Kidney epithelial cell (primary cell): ENCODE measurements around the gene SUGCT. TPM values are rescaled to one million over a fixed set of nuclear protein-coding genes. Genes with fewer than 3 reads are reported as not detected.

ENCODE experiments used
- DNase-seq: peaks from one replicate; pipeline ENCODE4 v3.0.0-alpha.2; 2010; ENCODE audit warnings: low read depth
- H3K27me3 ChIP-seq: 2 replicates; pipeline ENCODE4 v1.6.0; 2011; ENCODE audit warnings: low read length; ENCODE audit not compliant: control insufficient read depth, insufficient read depth
- H3K36me3 ChIP-seq: 2 replicates; pipeline ENCODE4 v1.5.1; 2011; ENCODE audit warnings: low read length; ENCODE audit not compliant: control insufficient read depth, insufficient read depth
- H3K4me3 ChIP-seq: 2 replicates; pipeline ENCODE4 v1.5.1; 2011; ENCODE audit warnings: low read depth, mild to moderate bottlenecking, control low read depth, low read length
- CTCF ChIP-seq: IDR thresholded peaks from 2 replicates; pipeline ENCODE4 v1.5.1; 2011; ENCODE audit warnings: mild to moderate bottlenecking, moderate library complexity, low read length, control low read depth, inconsistent platforms; ENCODE audit not compliant: insufficient read depth, poor library complexity, severe bottlenecking
- total RNA-seq: library from RNA; depleted of rRNA; stranded (reverse); fragments of >200 nt; gene quantifications from 2 replicates; pipeline ENCODE4 v1.2.3, GENCODE V29; 2015

SUGCT gene
- total RNA-seq = 4.0 and 10.1 TPM in 2 replicates

DNA sequence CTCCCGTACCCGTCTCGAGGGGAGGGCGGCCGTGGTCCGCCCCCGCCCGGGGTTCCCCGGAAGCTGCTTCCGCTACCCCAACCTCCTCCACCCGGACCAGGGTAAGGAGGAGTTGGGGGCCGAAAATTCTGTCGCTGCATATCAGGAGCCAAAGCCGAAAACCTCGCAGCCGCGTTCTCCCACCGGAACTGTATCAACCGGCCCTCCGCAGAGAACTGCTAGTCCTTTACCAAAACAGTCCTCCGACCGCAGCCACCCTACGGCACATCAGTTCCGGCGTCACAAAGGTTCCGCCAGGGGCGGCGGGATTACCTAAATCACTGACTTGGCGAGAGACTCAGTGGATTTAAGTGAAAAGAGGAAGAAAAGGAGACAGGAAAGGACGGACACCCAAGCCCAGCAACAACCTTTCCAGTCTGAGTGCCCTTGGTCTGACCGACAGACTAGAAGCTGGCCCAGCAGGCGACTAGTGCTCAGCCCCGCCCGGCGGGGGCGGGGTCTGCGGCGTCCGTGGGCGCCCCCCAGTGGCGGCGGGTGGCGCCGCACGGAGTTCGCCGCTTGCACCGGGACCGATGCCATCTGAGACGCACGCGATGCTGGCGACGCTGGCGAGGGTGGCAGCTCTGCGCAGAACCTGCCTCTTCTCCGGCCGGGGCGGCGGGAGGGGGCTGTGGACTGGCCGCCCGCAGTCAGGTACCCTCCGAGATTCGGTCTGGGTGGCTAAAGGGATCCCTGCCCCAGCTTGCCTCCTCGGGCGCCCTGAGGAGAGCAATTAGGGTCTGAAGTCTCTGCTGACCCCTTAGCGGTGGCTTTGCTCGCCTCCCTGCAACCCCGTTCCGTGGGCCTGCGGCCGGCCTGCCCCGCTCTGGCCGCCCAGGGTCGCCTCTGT, at the start of gene SUGCT, which contains the start of gene MPLKIP:
TSS of gene SUGCT (plus strand) at position 578 of the 889 bp plus-strand sequence.
TSS of gene MPLKIP (minus strand) at position 195 of the 889 bp plus-strand sequence. CDS start at position 140, 55 bp downstream.
- Histone ChIP-seq H3K27me3 (no peaks in the 10 kb centered on the region), H3K4me3 (peak within 1 kb of the TSS; percentile 63), H3K36me3 (no peaks in the 10 kb centered on the region)
- peak; percentile 37 for TF ChIP-seq CTCF
- DNase-seq = peak; percentile 26

- Histone ChIP-seq H3K27me3 (no peaks in the 10 kb centered on the region), H3K36me3 (peaks cover 4% of the 10 kb centered on the region), H3K4me3 (no peak overlapping the region)
- no peak for TF ChIP-seq CTCF
- no peak for DNase-seq
These were observed 42.6 kb upstream of the SUGCT start for GRCh38 chr7:40092182-40092581.

DNA sequence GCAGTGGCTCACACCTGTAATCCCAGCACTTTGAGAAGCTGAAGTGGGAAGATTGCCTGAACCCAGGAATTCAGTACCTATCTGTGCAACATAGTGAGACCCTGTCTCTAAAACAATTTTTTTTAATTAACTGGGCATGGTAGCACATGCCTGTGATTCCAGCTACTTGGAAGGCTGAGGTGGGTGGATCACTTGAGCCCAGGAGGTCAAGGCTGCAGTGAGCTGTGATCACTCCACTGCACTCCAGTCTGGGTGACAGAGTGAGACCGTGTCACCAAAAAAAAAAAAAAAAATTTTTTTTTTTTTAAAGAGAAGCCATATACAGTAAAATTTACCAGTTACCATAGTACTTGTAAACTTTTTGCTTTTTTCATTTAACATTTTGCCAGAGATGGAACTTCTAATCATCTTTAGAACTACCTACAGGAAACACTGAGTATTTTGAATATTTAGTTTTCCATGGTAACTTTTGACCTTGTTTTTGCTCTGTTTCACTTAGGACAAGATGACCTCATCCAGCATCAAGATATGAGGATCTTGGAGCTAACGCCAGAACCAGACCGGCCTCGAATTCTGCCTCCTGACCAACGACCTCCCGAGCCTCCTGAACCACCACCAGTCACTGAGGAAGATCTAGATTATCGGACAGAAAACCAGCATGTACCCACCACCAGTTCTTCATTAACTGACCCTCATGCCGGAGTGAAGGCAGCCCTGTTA, 41.0 kb upstream of the SUGCT start:
- H3K36me3 ChIP-seq = peaks cover 3% of the 10 kb centered on the region
- TF ChIP-seq CTCF = no peak
- DNase-seq = no peak

DNA sequence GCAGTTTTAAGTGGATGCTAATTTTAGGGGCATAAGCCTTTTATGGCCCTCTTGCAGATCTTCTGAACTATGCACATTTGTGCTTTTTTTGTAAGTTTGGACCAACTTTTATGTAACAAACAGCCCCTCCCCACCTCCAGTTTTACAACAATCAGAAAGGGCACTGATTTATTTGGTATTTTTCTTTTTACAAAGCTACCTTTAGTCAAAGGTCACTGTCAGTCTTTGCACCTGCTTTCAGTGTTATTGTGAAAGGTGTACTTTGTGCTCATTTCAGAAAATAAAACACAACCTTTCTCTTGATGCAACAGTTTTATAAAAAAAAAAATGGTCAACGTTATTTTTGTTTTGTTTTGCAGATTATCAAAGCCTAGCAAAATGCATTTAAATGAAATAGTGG, 39.6 kb upstream of the SUGCT start:
- no peak for TF ChIP-seq CTCF
- no peak for DNase-seq
- H3K27me3 ChIP-seq = no peaks in the 10 kb centered on the region
- peaks cover 3% of the 10 kb centered on the region for H3K36me3 ChIP-seq
- no peak overlapping the region for H3K4me3 ChIP-seq

More for the DNA sequence above, 41.0 kb upstream of the SUGCT start:
- H3K27me3 ChIP-seq = no peaks in the 10 kb centered on the region
- H3K4me3 ChIP-seq = no peak overlapping the region

GRCh38 chr7:40095695-40096327, 39.0 kb upstream of the SUGCT start:
- TF ChIP-seq CTCF = no peak
- Histone ChIP-seq H3K36me3 (peaks cover 3% of the 10 kb centered on the region), H3K4me3 (no peak overlapping the region), H3K27me3 (no peaks in the 10 kb centered on the region)
- DNase-seq = no peak
